WTC11 (cell line): ENCODE data around the gene TMEM97. TPM values are rescaled to one million over a fixed set of nuclear protein-coding genes. Genes with fewer than 3 reads are reported as not detected.

Source experiments
- ARID4B ChIP-seq: sonication (generic); formaldehyde crosslinking; IDR thresholded peaks from 2 replicates; pipeline ENCODE4 v1.8.0; 2023; ENCODE audit warnings: missing genetic modification reagents, mild to moderate bottlenecking, borderline replicate concordance
- ATF3 ChIP-seq: sonication (generic); formaldehyde crosslinking; conservative IDR thresholded peaks from 2 replicates; pipeline ENCODE4 v1.8.1; 2022; ENCODE audit warnings: mild to moderate bottlenecking, missing genetic modification reagents
- CREB1 ChIP-seq: sonication (generic); formaldehyde crosslinking; IDR thresholded peaks from 2 replicates; pipeline ENCODE4 v1.8.0; 2023; ENCODE audit warnings: mild to moderate bottlenecking, missing genetic modification reagents
- CREM ChIP-seq: sonication (generic); formaldehyde crosslinking; IDR thresholded peaks from 2 replicates; pipeline ENCODE4 v1.8.1; 2022; ENCODE audit warnings: mild to moderate bottlenecking, missing genetic modification reagents, moderate library complexity
- FOXP1 ChIP-seq: sonication (generic); formaldehyde crosslinking; IDR thresholded peaks from 2 replicates; pipeline ENCODE4 v1.8.0; 2022; ENCODE audit warnings: missing genetic modification reagents, mild to moderate bottlenecking, moderate library complexity, borderline replicate concordance
- GABPB1 ChIP-seq: sonication (generic); formaldehyde crosslinking; IDR thresholded peaks from 2 replicates; pipeline ENCODE4 v1.8.1; 2023; ENCODE audit warnings: mild to moderate bottlenecking, missing genetic modification reagents
- GRHL2 ChIP-seq: fragments of 250-450 bp; sonication (Bioruptor Pico); IDR thresholded peaks from 2 replicates; pipeline ENCODE4 v1.8.0; 2022; ENCODE audit warnings: mild to moderate bottlenecking, moderate library complexity; ENCODE audit not compliant: insufficient replicate concordance, severe bottlenecking
- IRF1 ChIP-seq: sonication (generic); formaldehyde crosslinking; IDR thresholded peaks from 2 replicates; pipeline ENCODE4 v1.8.0; 2023; ENCODE audit warnings: missing genetic modification reagents
- MYBL2 ChIP-seq: sonication (generic); formaldehyde crosslinking; IDR thresholded peaks from 2 replicates; pipeline ENCODE4 v1.8.1; 2023; ENCODE audit warnings: mild to moderate bottlenecking, moderate library complexity, missing genetic modification reagents
- NFATC4 ChIP-seq: fragments of 250-450 bp; sonication (Bioruptor Pico); IDR thresholded peaks from 2 replicates; pipeline ENCODE4 v1.9.0; 2021; ENCODE audit warnings: mild to moderate bottlenecking
- NFYB ChIP-seq: sonication (generic); formaldehyde crosslinking; conservative IDR thresholded peaks from 2 replicates; pipeline ENCODE4 v1.8.0; 2022; ENCODE audit warnings: low read depth, missing genetic modification reagents
- NR2C2 ChIP-seq: sonication (generic); formaldehyde crosslinking; IDR thresholded peaks from 2 replicates; pipeline ENCODE4 v1.8.0; 2022; ENCODE audit warnings: mild to moderate bottlenecking, missing genetic modification reagents
- SP1 ChIP-seq: sonication (generic); formaldehyde crosslinking; conservative IDR thresholded peaks from 2 replicates; pipeline ENCODE4 v1.8.1; 2022; ENCODE audit warnings: missing genetic modification reagents
- TP53 ChIP-seq: sonication (generic); formaldehyde crosslinking; IDR thresholded peaks from 2 replicates; pipeline ENCODE4 v1.8.1; 2023; ENCODE audit warnings: mild to moderate bottlenecking, missing genetic modification reagents
- USF1 ChIP-seq: sonication (generic); formaldehyde crosslinking; IDR thresholded peaks from 2 replicates; pipeline ENCODE4 v1.8.0; 2022; ENCODE audit warnings: mild to moderate bottlenecking, missing genetic modification reagents
- ZNF416 ChIP-seq: fragments of 250-450 bp; sonication (Bioruptor Pico); IDR thresholded peaks from 2 replicates; pipeline ENCODE4 v1.9.0; 2021; ENCODE audit warnings: mild to moderate bottlenecking, inconsistent platforms
- ZNF512 ChIP-seq: sonication (generic); formaldehyde crosslinking; IDR thresholded peaks from 2 replicates; pipeline ENCODE4 v1.8.1; 2022; ENCODE audit warnings: missing genetic modification reagents, borderline replicate concordance
- total RNA-seq: library from RNA; stranded (reverse); gene quantifications from 3 replicates; pipeline ENCODE4 v1.2.3, GENCODE V29; 2021
- TF ChIP-seq, protein P1 (sequence below): sonication (generic); formaldehyde crosslinking; IDR thresholded peaks from 2 replicates; pipeline ENCODE4 v1.8.1; 2022; ENCODE audit warnings: low read depth, mild to moderate bottlenecking, moderate library complexity, missing genetic modification reagents, borderline replicate concordance
- TF ChIP-seq, protein P2 (sequence below): sonication (generic); formaldehyde crosslinking; IDR thresholded peaks from 2 replicates; pipeline ENCODE4 v1.8.0; 2022; ENCODE audit warnings: mild to moderate bottlenecking, missing genetic modification reagents
- TF ChIP-seq, protein P3 (sequence below): sonication (generic); formaldehyde crosslinking; IDR thresholded peaks from 2 replicates; pipeline ENCODE4 v1.8.0; 2022; ENCODE audit warnings: missing genetic modification reagents

Gene TMEM97
- total RNA-seq, 1 experiment from 2014 or later: 68.0 TPM

DNA sequence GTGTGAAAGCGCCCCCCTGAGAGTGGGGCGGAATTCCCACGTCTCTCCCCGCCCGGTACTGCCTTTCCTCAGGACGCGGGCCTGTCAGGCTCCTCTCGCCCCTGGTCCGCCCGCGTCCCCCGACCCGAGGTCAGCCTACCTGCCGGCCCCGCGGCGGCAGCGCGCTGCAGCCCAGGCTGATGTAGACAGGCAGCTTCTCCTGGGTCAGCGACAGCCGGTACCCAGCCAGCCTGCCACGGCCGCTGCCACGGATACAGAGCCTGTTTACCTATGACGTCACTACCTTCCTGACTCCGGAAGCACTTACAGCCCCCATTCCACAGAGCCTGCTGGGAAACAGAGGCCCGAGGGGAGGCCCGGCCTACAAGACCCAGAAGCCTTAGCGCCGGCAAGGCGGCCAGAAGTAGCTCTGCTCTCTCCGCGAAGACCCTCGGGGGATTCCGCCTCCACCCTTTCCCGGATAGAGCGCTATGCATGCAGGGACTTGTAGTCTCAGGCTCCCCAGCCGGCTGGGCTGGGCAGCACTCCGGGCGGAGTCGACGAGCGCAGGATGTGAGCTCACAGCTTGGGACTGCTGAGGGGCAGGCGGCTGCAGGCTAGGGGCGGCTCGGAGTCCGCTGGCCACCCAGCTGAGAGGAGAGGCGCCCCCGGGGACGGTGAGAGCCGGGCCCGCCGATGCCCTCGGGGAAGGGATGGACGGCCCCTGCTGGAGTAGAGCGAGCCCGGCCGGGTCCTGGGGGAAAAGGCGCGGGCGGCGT is 16.4 kb downstream of the TMEM97 start, which contains the start of the genes IFT20 and TNFAIP1 (continued):
- TF ChIP-seq ZNF512 (CRISPR knock-in tag) (no peak), NFYB (no peak), ZNF416 (no peak), NR2C2 (CRISPR knock-in tag) (peak; percentile 100), TP53 (CRISPR knock-in tag) (no peak), ARID4B (CRISPR knock-in tag) (0 out of 2 replicates have a peak, but pooled peaks have one; percentile 37), MYBL2 (no peak; the same call in 1 of the 2 replicates), IRF1 (CRISPR knock-in tag) (no peak), FOXP1 (CRISPR knock-in tag) (peak; percentile 65; the same call in 1 of the 2 replicates), USF1 (CRISPR knock-in tag) (peak; percentile 29; the same call in 1 of the 2 replicates), ATF3 (CRISPR knock-in tag) (no peak), CREM (CRISPR knock-in tag) (peak; percentile 98), NFATC4 (CRISPR knock-in tag) (no peak), GRHL2 (no peak), GABPB1 (peak; percentile 89), SP1 (CRISPR knock-in tag) (peak; percentile 78; the same call in 1 of the 2 replicates), CREB1 (CRISPR knock-in tag) (peak; percentile 24; the same call in 1 of the 2 replicates)
- TF ChIP-seq, protein P1, sequence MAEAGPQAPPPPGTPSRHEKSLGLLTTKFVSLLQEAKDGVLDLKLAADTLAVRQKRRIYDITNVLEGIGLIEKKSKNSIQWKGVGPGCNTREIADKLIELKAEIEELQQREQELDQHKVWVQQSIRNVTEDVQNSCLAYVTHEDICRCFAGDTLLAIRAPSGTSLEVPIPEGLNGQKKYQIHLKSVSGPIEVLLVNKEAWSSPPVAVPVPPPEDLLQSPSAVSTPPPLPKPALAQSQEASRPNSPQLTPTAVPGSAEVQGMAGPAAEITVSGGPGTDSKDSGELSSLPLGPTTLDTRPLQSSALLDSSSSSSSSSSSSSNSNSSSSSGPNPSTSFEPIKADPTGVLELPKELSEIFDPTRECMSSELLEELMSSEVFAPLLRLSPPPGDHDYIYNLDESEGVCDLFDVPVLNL (CRISPR knock-in tag): no peak
- TF ChIP-seq, protein P2, sequence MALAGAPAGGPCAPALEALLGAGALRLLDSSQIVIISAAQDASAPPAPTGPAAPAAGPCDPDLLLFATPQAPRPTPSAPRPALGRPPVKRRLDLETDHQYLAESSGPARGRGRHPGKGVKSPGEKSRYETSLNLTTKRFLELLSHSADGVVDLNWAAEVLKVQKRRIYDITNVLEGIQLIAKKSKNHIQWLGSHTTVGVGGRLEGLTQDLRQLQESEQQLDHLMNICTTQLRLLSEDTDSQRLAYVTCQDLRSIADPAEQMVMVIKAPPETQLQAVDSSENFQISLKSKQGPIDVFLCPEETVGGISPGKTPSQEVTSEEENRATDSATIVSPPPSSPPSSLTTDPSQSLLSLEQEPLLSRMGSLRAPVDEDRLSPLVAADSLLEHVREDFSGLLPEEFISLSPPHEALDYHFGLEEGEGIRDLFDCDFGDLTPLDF (CRISPR knock-in tag): no peak
- TF ChIP-seq, protein P3, sequence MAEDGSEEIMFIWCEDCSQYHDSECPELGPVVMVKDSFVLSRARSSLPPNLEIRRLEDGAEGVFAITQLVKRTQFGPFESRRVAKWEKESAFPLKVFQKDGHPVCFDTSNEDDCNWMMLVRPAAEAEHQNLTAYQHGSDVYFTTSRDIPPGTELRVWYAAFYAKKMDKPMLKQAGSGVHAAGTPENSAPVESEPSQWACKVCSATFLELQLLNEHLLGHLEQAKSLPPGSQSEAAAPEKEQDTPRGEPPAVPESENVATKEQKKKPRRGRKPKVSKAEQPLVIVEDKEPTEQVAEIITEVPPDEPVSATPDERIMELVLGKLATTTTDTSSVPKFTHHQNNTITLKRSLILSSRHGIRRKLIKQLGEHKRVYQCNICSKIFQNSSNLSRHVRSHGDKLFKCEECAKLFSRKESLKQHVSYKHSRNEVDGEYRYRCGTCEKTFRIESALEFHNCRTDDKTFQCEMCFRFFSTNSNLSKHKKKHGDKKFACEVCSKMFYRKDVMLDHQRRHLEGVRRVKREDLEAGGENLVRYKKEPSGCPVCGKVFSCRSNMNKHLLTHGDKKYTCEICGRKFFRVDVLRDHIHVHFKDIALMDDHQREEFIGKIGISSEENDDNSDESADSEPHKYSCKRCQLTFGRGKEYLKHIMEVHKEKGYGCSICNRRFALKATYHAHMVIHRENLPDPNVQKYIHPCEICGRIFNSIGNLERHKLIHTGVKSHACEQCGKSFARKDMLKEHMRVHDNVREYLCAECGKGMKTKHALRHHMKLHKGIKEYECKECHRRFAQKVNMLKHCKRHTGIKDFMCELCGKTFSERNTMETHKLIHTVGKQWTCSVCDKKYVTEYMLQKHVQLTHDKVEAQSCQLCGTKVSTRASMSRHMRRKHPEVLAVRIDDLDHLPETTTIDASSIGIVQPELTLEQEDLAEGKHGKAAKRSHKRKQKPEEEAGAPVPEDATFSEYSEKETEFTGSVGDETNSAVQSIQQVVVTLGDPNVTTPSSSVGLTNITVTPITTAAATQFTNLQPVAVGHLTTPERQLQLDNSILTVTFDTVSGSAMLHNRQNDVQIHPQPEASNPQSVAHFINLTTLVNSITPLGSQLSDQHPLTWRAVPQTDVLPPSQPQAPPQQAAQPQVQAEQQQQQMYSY (CRISPR knock-in tag): no peak
